Muscle of back (tissue), 11 donors: ENCODE results near the gene PARVG. TPM values are rescaled to one million over a fixed set of nuclear protein-coding genes. Genes with fewer than 3 reads are reported as not detected.

Experiments
- DNase-seq, 3 donors: peaks; one replicate each; pipeline versions ENCODE4 v3.0.0 to v3.0.0-alpha.2; 2013
- polyA plus RNA-seq, 10 donors: library from polyadenylated mRNA; unstranded; fragments of 120-200 nt; gene quantifications; one replicate each; pipeline ENCODE4 v1.2.1, GENCODE V29; 2013; ENCODE audit not compliant: insufficient read length in 10 of 10

PARVG gene
- polyA plus RNA-seq, 10 donors: 1.8 to 7.3 (median 3.4) TPM

DNA sequence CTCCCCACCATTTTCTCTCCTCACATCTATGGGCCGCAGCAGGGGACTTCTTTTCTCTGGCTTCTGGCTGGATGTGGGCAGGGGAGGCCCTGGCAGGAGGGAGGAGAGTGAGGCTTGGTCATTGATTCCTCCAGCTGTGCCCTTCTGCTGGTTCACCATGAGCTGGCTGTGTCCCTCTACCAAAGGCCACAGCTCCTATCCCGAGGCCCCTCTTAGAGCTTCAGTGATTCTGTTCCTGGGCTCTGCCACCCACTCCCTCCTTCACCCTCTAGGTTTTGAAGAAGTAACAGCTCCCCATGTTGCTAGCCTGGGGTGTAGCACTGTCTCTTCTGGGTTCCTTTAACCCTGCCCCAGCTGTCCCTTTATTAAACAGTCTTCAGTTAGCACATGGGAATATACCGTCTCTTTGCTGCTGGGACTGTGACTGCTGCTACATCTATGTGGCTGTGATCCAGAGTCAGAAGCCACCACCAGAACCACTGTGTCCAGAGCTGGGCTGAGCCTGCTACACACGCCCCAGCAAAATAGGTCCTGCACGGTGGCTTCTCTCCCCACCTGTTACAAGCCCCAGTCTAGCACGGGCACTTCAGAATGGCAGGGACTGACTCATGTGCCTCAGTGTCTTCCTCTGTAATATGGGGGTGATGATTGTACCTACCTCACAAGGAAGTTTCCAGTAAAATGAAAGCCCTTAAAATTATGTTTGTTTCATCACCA lies 578 bp upstream of the PARVG start:
- no peak for DNase-seq

DNA sequence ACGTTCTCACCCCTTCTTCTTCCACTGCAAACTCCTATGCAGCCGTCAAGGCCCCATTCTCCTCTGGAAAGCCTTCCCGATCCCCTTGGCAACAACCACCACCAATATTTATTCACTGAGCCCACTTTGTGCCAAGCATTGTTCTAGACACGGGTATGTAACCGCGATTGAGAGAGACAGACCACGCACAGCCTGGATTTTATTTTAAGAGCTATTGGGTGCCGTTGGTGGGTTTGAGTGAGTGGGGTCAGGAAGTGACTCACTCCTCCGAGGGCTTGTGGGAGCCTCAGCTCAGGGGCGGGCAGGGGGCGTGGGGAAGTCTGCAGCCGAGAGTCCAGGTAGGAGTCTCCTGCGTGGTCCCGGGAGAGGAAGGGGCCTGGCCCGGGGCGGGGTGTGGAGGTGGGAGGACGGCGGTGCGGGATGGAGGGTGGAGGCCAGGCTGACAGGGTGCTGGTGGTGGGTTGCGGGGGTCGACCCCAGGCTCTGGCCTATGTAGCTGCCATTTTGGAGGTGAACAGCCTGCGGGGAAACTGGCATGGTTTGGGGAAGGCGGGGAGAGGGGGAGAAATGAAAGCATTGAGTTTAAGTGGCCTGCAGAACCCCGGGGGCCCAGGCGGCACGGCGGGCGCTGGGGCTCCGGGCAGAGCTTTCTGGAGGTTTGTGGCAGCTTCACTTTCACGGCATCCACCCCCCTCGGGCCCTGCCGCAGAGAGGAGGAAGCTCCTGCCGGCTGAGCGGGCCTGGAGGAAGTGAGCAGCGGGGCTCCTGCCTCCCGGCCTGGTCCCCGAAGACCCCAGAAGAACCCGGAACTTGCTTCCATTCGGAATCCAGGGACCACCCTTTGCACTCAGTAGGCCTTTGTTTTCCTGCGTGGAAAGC lies 547 bp downstream of the PARVG start:
- no peak for DNase-seq

DNA sequence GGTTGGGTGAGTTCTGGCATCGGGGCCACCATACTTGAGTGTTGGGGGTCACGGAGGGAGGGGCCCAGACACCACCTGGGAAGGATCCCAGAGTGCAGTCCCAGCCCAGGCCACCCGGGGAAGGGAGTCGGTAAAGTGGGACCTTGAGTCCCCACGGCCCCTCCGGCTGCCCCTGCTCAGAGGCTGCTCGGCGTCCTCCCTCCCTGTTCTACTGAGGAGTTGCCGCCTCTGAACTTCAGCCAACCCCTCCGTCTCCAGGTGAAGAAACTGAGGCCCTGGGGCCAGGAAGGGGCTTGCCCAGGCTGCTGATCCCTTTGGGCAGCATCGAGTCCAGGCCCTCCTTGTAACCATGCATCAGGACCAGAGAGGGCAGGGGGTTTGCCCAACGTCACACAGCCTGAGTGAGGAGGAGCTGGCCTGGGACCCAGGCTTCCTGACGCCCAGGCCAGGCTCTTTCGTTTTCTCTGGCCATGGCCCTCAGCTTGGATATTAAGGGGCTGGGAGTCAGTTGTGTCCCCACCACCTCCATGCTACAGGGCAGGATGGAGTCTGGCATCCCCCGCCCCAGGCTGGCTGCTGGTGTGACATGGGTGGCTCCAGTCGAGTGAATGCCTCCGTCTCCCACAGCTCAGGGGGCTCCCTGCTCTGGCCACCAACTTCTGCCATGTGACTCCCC lies 1.3 kb downstream of the PARVG start:
- DNase-seq: no peak

DNA sequence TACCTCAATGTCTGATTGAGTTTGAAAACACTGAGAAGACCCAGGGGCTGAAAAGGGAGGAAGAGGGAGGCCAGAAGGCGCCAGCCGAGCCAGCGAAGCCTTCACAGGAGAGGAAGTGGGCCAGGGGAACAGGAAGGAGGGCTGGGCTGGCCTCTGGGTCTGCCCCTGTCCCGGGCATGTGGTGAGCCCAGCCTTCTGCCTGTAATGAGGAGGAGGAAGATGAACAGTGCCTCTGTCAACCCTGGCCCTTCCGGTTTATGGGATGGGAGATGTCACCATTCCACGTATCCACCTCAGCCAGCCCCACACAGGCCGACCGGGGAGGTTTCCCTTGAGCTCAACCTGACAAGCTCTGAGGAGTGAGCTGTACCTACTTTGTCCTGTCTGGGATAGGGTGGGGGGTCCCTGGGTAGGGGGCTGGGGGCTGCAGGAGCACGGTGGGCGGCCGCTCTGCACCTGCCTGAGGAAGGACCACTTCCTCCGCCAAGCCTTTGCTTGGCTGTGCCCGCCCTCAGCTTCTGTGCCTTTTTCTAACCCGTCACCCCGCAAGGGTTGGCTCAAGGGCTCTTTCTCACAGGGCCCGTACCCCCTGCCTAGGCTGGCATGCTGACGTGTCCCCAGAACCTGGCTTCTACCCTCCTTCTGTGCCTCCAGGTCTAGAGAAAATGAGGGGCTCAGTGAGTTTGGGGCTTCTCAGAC lies 2.0 kb downstream of the PARVG start:
- peak in 1 of 3 donors; percentile 33 for DNase-seq

DNA sequence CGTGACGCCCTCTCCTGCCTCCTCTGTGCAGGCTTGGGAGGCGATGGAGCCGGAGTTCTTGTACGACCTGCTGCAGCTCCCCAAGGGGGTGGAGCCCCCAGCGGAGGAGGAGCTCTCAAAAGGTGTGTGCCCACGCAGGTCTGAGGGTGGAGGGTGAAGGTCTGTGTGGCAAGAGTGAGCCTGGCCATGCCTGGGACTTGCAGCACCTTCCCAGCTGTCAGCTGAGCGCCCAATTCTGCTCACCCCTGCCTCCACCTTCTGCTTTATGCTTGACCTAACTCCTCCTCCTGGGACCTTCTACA lies 2.5 kb downstream of the PARVG start:
- no peak for DNase-seq

DNA sequence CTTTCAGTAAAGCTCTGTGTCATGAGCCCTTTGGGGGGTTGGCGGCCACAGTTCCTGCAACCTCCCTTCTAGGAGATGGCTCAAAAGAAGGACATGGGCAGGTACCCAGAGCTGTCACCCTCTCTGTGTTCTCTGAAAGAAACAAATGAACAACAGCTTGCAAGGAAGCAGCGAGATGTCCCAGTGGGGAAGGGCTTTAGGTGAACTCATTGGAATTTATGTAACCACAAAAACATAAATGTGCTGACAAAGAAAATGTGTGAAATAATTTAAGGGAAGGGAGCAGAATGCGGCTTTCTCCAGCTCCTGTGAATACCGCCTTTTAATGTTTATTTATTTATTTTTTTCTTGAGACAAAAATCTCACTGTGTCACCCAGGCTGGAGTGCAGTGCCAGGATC lies 3.3 kb downstream of the PARVG start:
- DNase-seq: no peak

DNA sequence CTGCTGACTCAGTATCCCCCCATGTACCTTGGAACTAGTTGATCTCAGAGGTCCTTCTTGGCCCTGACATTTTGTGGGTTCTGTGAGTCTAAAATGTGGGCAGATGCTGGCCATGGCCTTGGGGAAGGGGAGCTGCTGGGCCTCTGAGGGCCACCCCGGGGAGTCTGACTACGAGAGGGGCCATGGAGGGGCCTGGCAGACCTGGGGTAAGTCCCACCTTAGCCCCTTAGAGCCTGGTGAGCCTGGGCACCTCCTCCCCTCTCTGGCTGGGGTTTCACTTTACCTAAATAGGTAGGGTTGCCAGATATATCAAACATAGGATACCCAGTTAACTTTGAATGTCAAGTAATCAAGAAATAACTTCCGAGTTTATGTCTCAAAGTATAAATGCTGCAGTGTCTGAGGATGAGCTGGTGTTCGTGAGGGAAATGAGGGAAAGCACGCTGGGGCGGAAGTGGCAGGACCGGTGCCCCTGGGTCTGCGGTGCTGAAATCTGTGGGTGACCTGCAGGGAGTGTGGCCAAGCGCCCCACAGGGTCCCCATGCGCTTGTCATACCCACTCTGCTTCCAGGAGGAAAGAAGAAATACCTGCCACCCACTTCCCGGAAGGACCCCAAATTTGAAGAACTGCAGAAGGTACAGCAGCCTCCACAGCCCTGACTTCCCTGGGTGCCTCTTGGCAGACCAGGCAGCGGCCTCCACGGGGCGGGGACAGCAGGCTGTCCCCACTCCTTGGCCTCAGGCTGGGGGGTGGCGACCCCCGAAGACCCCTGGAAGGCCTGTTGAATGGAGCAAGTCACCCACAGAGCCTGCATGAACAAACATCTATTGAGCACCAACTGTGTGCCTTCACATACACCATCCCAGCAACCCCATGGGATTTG lies 4.8 kb downstream of the PARVG start:
- DNase-seq: no peak

DNA sequence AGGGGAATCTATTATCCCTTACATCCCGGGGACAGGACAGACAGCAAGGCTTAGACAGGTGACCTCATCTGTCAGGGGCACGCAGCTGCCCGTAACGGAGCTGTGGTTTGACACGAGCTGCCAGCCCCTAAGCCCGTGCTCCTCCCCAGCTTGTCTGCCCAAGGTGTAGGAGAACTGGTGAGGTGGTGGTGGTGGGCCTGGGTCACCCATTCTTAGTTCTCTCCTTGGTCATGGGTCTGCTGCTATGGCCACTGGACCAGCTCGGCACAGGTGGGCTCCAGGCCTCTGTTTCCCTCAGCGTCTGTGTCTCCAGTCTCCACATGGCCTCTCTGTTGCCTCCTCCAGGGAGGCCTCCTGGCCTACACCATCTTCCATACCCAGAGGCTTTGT lies 5.4 kb downstream of the PARVG start:
- DNase-seq: no peak

DNA sequence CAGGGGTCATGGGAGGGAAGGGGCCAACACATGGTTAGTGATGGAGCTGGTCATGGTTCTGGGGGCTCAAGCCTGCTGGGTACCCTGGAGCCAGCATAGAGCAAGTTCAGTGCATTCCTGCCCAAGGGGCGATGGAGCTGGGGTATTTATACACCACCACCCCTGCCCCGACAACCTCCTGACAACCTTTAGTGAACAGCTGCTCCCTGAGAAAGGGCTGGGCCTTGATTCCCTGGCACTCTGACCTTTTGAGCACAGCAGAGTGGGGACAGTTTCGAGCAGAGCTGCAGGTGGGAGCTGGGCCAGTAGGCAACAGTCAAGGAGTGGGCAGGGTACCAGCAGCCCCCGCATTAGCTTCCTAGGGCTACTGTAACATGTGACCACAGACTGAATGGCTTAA lies 6.0 kb downstream of the PARVG start:
- DNase-seq: no peak

DNA sequence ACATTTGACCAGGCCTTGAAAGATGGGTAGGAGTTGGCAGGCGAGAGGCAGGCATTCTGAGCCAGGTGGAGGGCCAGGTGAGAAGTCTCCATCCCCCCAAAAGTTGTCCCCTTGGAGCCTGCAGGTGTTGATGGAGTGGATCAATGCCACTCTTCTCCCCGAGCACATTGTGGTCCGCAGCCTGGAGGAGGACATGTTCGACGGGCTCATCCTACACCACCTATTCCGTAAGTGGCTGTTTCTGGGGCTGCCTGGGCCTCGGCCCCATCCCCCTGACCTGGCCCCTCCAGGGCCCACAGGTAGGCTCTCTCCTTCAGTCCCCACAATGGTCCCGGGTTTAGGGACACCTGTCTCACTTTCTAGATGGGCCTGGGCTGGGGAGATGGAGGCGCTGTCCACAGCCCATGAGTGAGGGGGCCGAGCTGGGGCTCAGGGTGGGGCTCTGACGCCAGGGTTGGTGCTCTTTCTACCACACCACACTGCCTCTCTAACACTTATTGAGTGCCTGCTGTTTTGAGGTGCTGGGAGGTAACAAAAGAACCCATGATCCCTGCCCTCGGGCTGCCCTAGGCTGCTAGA lies 7.0 kb downstream of the PARVG start:
- DNase-seq: no peak

DNA sequence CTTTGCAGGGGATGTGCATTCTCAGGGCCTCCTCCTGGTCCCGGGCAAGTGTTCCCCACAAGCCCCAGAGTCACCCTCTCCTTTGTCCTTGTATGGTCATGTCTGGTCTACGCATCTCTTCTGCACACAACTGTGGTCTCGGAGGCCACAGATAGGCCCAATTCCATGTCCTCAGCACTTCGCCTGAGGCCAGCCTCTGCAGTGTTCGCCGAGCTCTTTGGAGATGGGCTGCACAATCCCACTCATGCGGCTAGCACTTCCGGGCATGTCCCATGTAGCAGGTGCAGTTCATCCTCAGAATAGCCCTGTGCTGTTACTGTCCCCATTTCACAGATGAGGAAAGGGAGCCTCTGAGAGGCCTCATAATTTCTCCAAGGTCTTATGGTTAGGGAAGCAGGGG lies 7.6 kb downstream of the PARVG start:
- DNase-seq: no peak

DNA sequence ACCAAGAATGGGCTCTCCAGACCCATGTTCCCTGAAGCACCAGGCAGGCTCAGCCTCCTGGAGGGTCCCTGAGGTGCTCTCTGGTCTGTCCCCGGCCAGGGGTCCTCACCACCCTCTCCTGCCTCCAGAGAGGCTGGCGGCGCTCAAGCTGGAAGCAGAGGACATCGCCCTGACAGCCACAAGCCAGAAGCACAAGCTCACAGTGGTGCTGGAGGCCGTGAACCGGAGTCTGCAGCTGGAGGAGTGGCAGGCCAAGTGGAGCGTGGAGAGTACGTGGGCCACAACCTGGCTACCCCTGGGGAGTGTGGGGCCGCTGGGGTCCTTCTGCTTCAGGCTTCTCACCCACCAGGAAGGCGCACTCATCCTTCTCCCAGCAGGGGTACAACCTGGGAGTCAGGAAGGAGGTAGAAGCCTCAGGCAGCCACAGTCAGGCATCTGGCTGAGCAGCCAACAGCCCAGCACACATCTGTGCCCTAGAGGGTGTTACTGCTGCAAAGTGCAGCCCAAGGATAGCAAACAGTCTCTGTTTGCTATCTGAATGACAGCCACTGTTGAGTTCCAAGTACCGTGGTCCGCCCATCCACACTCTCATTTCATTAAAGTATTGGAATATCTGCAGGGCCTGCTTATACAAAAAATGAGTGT lies 8.4 kb downstream of the PARVG start:
- DNase-seq: no peak

DNA sequence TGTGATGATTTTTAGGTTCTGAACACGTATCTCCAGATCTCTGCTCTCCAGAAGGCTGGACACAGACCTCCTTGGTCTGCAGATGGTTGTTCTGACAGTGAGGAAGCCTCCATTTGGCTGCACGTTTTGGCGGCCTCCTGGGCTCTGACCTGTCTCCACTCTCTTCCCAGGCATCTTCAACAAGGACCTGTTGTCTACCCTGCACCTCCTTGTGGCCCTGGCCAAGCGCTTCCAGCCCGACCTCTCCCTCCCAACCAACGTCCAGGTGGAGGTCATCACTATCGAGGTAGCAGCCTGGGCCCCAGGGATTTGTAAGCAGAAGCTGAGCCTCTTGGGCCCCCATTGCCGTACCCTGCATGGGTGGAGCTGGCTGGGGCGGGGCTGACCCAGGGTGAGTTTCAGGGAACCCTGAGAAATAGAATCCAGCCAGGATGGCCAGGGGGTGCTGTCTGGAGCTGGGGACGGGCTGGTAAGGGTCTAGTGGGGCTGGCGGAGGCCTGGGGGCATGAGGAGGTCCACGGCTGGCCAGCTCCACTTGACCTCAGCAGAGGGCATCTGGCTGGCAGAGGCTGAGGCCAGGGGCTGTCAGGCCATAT lies 9.8 kb downstream of the PARVG start:
- DNase-seq: no peak

DNA sequence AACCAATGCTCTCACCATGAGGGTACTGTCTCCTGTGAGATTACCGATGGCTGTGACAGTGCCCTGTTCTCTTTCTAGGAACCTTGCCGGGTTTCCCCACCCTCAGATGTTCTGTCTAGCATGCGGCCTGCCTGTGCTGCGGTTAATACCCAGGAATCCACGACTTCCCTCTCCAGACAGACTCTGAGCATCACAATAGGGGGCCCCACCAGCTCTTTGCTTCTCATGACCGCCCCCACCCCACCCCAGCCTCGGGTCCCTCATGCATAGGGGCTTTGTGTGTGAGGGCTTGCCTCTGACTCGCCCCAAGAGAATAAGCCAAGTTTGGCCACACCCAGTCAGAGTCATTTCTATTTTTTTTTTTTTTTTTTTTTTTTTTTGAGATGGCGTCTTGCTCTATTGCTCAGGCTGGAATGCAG lies 10.3 kb downstream of the PARVG start:
- DNase-seq: no peak

DNA sequence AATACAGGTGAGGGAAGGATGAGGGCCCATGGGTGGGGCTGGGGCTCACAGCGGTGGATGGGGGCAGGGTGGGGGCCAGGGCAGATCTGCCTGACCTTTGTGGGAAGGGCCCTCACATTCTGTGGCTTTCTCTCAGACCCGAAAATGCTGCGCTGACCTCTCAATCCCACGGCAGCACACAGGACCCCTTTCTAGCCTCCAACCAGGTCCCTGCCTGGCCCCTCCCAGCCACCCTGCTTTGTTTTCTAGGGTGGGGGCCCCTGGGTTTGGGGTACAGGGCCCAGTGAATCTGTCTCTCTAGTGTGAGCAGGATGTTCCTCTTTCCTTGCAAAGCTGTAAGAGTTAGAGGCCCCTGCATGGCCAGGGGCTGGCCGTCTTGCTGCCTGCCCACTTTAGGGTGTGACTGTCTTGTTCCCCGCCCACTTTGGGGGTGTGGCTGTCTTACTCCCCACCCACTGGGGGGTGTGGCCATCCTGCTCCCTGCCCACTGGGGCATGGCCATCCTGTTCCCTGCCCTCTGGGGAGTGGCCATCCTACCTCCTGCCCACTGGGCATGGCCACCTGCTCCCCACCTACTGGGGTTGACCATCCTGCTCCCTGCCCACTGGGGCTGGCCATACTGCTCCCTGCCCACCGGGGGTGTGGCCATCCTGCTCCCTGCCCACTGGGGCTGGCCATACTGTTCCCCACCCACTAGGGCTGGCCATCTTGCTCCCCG lies 11.5 kb downstream of the PARVG start:
- DNase-seq: no peak

DNA sequence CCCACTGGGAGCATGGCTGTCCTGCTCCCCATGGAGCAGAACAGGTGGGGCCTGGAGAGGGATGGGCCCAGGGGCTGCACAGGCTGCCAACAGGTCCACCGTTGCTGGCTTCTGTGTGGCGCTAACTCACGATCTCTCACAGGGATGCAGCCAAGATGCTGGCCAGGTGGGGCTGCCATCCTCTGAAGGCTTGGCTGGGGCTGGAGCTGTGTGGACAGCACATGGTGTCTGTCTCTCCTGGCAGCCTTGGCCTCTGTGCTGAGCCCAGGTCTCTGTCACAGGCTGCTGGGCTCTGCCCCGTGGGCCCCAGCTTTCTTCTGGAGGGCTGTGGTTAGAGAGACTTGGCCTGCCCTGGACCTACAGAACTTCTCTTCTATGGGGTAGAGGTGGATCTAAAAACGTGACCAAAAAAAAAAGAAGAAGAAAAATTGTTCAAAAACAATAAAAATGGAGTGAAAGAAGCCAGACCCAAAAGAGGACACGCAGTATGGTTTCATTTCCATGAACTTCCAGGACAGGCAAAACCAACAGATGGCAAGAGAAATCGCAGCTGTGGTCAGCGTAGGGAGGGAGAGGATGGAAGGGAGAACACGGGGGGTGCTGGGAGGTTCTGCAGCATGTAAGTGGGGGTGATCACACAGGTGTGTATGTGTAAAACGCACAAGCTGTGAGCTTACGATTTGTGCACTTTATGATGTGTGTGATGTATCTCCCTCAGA lies 12.2 kb downstream of the PARVG start:
- DNase-seq: no peak

DNA sequence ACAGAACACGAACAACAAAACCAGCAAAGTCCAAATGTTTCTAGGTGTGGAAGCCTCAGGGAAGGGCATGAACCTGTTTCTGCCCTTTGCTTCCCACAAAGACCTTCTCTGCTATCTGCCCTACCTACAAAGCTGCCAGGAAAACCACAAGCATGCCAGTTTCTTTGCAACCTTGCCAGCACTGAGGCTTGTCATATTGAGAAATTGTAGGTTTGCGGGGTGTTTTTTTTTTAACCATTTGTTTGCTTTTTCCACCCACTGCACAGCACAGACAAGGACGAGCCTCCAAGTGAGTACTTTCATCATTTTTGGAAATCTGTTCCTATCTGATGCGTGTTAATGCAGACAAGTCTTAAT lies 12.8 kb downstream of the PARVG start:
- DNase-seq: no peak

DNA sequence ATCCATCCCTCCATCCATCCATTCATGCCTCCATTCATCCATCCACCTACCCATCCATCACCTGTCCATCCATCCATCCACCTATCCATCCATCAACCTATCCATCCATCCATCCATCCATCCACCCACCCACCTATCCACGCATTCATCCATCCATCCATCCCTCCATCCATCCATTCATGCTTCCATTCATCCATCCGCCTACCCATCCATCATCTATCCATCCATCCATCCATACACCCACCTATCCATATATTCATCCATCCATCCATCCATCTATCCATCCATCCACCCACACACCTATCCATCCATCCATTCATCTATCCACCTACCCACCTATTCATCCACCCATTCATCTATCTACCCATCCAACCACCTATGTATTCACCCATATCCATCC lies 13.8 kb downstream of the PARVG start:
- DNase-seq: no peak
